A549 (cell line): ENCODE measurements around the gene SLC2A13. TPM values are rescaled to one million over a fixed set of nuclear protein-coding genes. Genes with fewer than 3 reads are reported as not detected.
A peak's percentile ranks its signal among the peaks of the same experiment; 100 is the strongest.

Source experiments
- ATAC-seq, 2 experiments: fragments of 200-7000 bp in 1 of 2; fragments of >200 bp in 1 of 2; cut with Nextera tagmentation in 1 of 2; cut with Tn5 transposase in 1 of 2; 3 replicates each; pipeline versions ENCODE4 v1.8.0 to v1.9.1; 2018 to 2020; ENCODE audit warnings: mild to moderate bottlenecking in 1 of 2, moderate library complexity in 1 of 2
- CTCF ChIA-PET: fragments of 300-600 bp; sonication (Branson Sonifier 250); formaldehyde crosslinking; extraction: SDS; loops from one replicate; lab custom pipeline; 2021; ENCODE audit warnings: antibody characterized with exemption, inconsistent platforms; lab: Yijun Ruan, JAX
- POLR2A ChIA-PET: fragments of 350-600 bp; formaldehyde crosslinking; extraction: SDS; loops from one replicate; lab custom pipeline; 2021; ENCODE audit warnings: antibody characterized with exemption, inconsistent platforms; lab: Yijun Ruan, JAX
- DNase-seq, 2 experiments: peaks; one replicate each; pipeline versions ENCODE4 v3.0.0 to v3.0.0-alpha.2; 2011 to 2016; ENCODE audit warnings: low read depth in 1 of 2, low spot score in 1 of 2
- FAIRE-seq: peaks from 2 replicates; lab custom pipeline; 2011; peaks lifted over from hg19 to GRCh38; lab: Jason Lieb, UNC
- H3K27ac ChIP-seq, 2 experiments: fragments of >200 bp; sonication (Bioruptor Twin); formaldehyde crosslinking; 3 replicates each; pipeline ENCODE4 v1.5.1; 2016 to 2017
- H3K4me1 ChIP-seq: fragments of >200 bp; sonication (Bioruptor Twin); formaldehyde crosslinking; 3 replicates; pipeline ENCODE4 v1.6.1; 2016
- H3K4me2 ChIP-seq: fragments of >200 bp; sonication (Bioruptor Twin); formaldehyde crosslinking; 3 replicates; pipeline ENCODE4 v1.6.1; 2016
- H3K4me3 ChIP-seq: fragments of >200 bp; sonication (Bioruptor Twin); formaldehyde crosslinking; 3 replicates; pipeline ENCODE4 v1.5.1; 2016
- H3K9me3 ChIP-seq: fragments of >200 bp; sonication (Bioruptor Twin); formaldehyde crosslinking; 3 replicates; pipeline ENCODE4 v1.6.1; 2016
- BHLHE40 ChIP-seq: IDR thresholded peaks from 2 replicates; pipeline ENCODE4 v1.6.1; 2012; ENCODE audit warnings: low read depth, low read length, inconsistent platforms
- CBX8 ChIP-seq: fragments of 200-600 bp; sonication (generic); IDR thresholded peaks from 2 replicates; pipeline ENCODE4 v1.6.1; 2016
- CEBPB ChIP-seq, 2 experiments: fragments of >200 bp in 1 of 2; sonication (Bioruptor Twin) in 1 of 2; formaldehyde crosslinking in 1 of 2; IDR thresholded peaks; 2 replicates each; pipeline ENCODE4 v1.6.1; 2012 to 2016
- FOSB ChIP-seq: fragments of 250-450 bp; sonication (Bioruptor Pico); IDR thresholded peaks from 2 replicates; pipeline ENCODE4 v1.5.0; 2020; ENCODE audit warnings: mild to moderate bottlenecking, moderate library complexity
- GATA3 ChIP-seq: IDR thresholded peaks from 2 replicates; pipeline ENCODE4 v1.6.1; 2012; ENCODE audit warnings: borderline replicate concordance
- HOXA7 ChIP-seq: fragments of 250-450 bp; sonication (Bioruptor Pico); IDR thresholded peaks from 2 replicates; pipeline ENCODE4 v1.5.0; 2020; ENCODE audit warnings: mild to moderate bottlenecking, moderate library complexity
- HOXB13 ChIP-seq: fragments of 250-450 bp; sonication (Bioruptor Pico); IDR thresholded peaks from 2 replicates; pipeline ENCODE4 v1.5.0; 2020; ENCODE audit warnings: low read depth, mild to moderate bottlenecking, moderate library complexity
- JUN ChIP-seq, 2 experiments: fragments of >200 bp; sonication (Bioruptor Twin); formaldehyde crosslinking; IDR thresholded peaks; 2 replicates in 1 of 2; 3 replicates in 1 of 2; pipeline ENCODE4 v1.6.1; 2016 to 2017
- NFE2L2 ChIP-seq: fragments of 150-350 bp; conservative IDR thresholded peaks from 2 replicates; pipeline ENCODE4 v1.6.1; 2014; ENCODE audit warnings: low read length
- NR3C1 ChIP-seq: fragments of >200 bp; sonication (Bioruptor Twin); formaldehyde crosslinking; IDR thresholded peaks from 3 replicates; pipeline ENCODE4 v1.6.1; 2017
- POLR2A ChIP-seq: IDR thresholded peaks from 2 replicates; pipeline ENCODE4 v1.6.1; 2012; ENCODE audit warnings: mild to moderate bottlenecking, low read length
- RFX5 ChIP-seq: fragments of 450-650 bp; IDR thresholded peaks from 2 replicates; pipeline ENCODE4 v1.7.1; 2014; ENCODE audit warnings: antibody characterized with exemption, mild to moderate bottlenecking, moderate library complexity
- RNF2 ChIP-seq: fragments of 200-600 bp; sonication (generic); IDR thresholded peaks from 2 replicates; pipeline ENCODE4 v1.6.1; 2016; ENCODE audit warnings: low read depth, mild to moderate bottlenecking, antibody characterized with exemption, moderate library complexity, borderline replicate concordance
- SREBF2 ChIP-seq: fragments of 450-650 bp; IDR thresholded peaks from 2 replicates; pipeline ENCODE4 v1.6.1; 2014; ENCODE audit warnings: mild to moderate bottlenecking, moderate library complexity
- TFCP2L1 ChIP-seq: fragments of 250-450 bp; sonication (Bioruptor Pico); IDR thresholded peaks from 2 replicates; pipeline ENCODE4 v1.5.0; 2021; ENCODE audit warnings: mild to moderate bottlenecking
- TP53 ChIP-seq: fragments of 250-450 bp; sonication (Bioruptor Pico); IDR thresholded peaks from 2 replicates; pipeline ENCODE4 v1.5.0; 2021; ENCODE audit warnings: mild to moderate bottlenecking, moderate library complexity
- ZNF302 ChIP-seq: fragments of 250-450 bp; sonication (Bioruptor Pico); IDR thresholded peaks from 2 replicates; pipeline ENCODE4 v1.9.0; 2021; ENCODE audit warnings: inconsistent platforms, mild to moderate bottlenecking, moderate library complexity
- WGBS: methylation state at CpG from one replicate; pipeline ENCODE4 v1.1.6; 2017; ENCODE audit errors: missing lambda C conversion rate; 5-methylcytosine and 5-hydroxymethylcytosine counted together
- polyA plus RNA-seq, 4 experiments: library from polyadenylated mRNA; depleted of rRNA in 3 of 4; stranded (reverse); fragments of >200 nt; fragmentation: RNase III in 1 of 4; extraction: RNeasy Plus Mini Kit Qiagen cat#74134 plus additional on column Dnase treatment in 1 of 4; gene quantifications; 2 replicates in 3 of 4; 3 replicates in 1 of 4; pipeline ENCODE4 v1.2.3, GENCODE V29; 2011 to 2017
- TF ChIP-seq, protein P1 (sequence below): IDR thresholded peaks from 2 replicates; pipeline ENCODE4 v1.6.1; 2012
- TF ChIP-seq, protein P2 (sequence below): fragments of >200 bp; sonication (Bioruptor Twin); formaldehyde crosslinking; IDR thresholded peaks from 2 replicates; pipeline ENCODE4 v1.6.1; 2016
- TF ChIP-seq, protein P3 (sequence below): IDR thresholded peaks from 2 replicates; pipeline ENCODE4 v1.6.1; 2012; ENCODE audit warnings: low read depth, borderline replicate concordance
- TF ChIP-seq, protein P4 (sequence below): fragments of 250-450 bp; sonication (Bioruptor Pico); IDR thresholded peaks from 2 replicates; pipeline ENCODE4 v1.5.0; 2021; ENCODE audit warnings: mild to moderate bottlenecking, moderate library complexity, borderline replicate concordance
- TF ChIP-seq, protein P5 (sequence below): fragments of 200-600 bp; sonication (generic); IDR thresholded peaks from 2 replicates; pipeline ENCODE4 v1.6.1; 2016; ENCODE audit warnings: antibody characterized with exemption, mild to moderate bottlenecking, moderate library complexity

The SLC2A13 gene
- polyA plus RNA-seq, 2 of the 4 experiments (the other 2 are of a cell fraction), result 4.5 to 8.2 TPM

DNA sequence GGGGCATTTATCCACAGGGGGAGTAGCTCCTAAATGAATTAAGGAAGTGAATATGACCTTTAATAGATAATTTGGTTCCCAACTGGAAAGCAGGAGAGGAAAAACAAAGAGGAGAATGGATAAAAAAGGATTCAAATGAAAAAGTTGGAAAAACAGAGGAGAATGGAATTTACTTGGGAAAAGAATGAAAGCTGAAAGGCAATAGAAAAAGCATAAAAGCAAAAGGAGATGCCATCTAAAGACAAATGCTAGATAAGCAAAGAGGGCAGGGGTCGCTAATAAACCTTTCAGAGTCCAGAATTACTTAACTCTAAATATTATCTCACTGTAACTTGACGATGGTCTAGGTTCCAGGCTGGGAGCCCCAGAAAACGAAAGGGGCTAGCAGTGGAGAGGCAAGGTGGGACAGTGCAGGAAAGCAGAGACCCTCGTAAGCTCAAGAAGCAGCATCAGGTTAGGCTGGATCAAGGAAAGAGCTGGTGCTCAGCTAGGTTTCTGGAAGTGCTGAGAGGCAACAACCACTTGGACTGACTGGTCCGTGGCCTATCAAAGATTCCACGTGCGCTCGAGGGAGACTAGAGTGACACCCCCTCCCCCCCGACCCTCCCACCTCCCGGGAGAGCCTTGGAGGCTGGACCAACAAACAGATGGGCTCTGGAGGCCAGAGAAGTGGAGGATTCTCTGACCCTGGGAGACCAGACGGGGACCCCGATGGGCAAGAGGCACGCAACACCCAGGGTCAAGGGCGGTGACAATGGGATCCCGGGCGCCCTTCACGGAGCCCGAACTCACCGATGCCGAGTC is 1.2 kb downstream of the SLC2A13 start:
- peaks cover 7% of the 10 kb centered on the region; the same call in 2 of the 3 replicates for H3K4me1 ChIP-seq
- DNase-seq (peak; percentile 14 to 41), FAIRE-seq (no peak), ATAC-seq (peak in 1 of 2 experiments; percentile 3; a peak in 5 of 6 replicates)
- ChIA-PET POLR2A (no interaction called here), CTCF (interaction anchor here (1.3 to 6.6 kb wide), 2 partner anchors 13 to 95 kb away, joined by 5 to 66 read pairs; no protein-coding TSS in a partner anchor)
- H3K27ac ChIP-seq, result peak overlapping the region; percentile 75 to 89
- peak overlapping the region; percentile 82 for H3K4me2 ChIP-seq
- H3K4me3 ChIP-seq, result peak overlapping the region; percentile 78
- no peaks in the 10 kb centered on the region for H3K9me3 ChIP-seq
- WGBS, result 28% methylated on average over 9 of the region's 20 CpGs
- TF ChIP-seq RNF2, result no peak
- no peak for TF ChIP-seq TFCP2L1 (CRISPR knock-in tag)
- TF ChIP-seq HOXB13, result no peak
- no peak for TF ChIP-seq TP53
- TF ChIP-seq, protein P1, sequence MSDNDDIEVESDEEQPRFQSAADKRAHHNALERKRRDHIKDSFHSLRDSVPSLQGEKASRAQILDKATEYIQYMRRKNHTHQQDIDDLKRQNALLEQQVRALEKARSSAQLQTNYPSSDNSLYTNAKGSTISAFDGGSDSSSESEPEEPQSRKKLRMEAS, result peak; percentile 42; the same call in 1 of the 2 replicates
- no peak for TF ChIP-seq CBX8
- TF ChIP-seq CEBPB (IDR thresholded peaks at IDR 0.05), result no peak

DNA sequence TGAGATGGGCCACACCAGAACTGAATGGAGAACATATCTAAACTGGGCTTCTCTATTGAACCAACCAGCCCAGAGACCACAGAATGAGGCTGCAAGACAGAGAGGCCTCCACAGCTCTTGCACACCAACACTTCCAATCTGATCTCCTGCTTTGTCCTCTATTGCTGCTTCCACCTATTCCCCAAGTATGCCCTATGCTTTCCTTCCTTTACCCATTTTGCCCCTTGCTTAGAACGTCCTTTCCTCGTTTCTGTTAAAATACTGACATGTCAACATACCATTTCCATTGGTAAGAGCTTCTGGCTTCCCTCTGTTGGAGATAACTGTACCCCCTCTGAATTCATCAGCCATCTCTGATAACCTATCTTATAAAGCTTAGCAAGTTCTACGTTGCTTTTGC is 2.8 kb downstream of the SLC2A13 start:
- WGBS, result 82% methylated on average over 3 of the region's 3 CpGs
- no peak for FAIRE-seq
- CTCF ChIA-PET, result interaction anchor here (1.1 to 6.6 kb wide), 4 partner anchors 8 to 116 kb away, joined by 3 to 66 read pairs (median 4); no protein-coding TSS in a partner anchor

More for the DNA sequence above, 2.8 kb downstream of the SLC2A13 start:
- Histone ChIP-seq H3K4me3 (no peak overlapping the region), H3K27ac (no peak overlapping the region), H3K9me3 (no peaks in the 10 kb centered on the region), H3K4me2 (no peak overlapping the region), H3K4me1 (peaks cover 12% of the 10 kb centered on the region; the same call in 2 of the 3 replicates)
- POLR2A ChIA-PET, result no interaction called here
- DNase-seq (no peak), ATAC-seq (no peak)
- TF ChIP-seq CEBPB (IDR thresholded peaks at IDR 0.05), result no peak
- TF ChIP-seq POLR2A, result no peak
- no peak for TF ChIP-seq FOSB (CRISPR knock-in tag)
- TF ChIP-seq, protein P2, sequence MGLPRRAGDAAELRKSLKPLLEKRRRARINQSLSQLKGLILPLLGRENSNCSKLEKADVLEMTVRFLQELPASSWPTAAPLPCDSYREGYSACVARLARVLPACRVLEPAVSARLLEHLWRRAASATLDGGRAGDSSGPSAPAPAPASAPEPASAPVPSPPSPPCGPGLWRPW, result no peak
- TF ChIP-seq NR3C1, result no peak
- TF ChIP-seq, protein P1, result no peak
- TF ChIP-seq BHLHE40, result no peak
- TF ChIP-seq, protein P3, sequence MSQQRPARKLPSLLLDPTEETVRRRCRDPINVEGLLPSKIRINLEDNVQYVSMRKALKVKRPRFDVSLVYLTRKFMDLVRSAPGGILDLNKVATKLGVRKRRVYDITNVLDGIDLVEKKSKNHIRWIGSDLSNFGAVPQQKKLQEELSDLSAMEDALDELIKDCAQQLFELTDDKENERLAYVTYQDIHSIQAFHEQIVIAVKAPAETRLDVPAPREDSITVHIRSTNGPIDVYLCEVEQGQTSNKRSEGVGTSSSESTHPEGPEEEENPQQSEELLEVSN, result no peak
- TF ChIP-seq, protein P4, sequence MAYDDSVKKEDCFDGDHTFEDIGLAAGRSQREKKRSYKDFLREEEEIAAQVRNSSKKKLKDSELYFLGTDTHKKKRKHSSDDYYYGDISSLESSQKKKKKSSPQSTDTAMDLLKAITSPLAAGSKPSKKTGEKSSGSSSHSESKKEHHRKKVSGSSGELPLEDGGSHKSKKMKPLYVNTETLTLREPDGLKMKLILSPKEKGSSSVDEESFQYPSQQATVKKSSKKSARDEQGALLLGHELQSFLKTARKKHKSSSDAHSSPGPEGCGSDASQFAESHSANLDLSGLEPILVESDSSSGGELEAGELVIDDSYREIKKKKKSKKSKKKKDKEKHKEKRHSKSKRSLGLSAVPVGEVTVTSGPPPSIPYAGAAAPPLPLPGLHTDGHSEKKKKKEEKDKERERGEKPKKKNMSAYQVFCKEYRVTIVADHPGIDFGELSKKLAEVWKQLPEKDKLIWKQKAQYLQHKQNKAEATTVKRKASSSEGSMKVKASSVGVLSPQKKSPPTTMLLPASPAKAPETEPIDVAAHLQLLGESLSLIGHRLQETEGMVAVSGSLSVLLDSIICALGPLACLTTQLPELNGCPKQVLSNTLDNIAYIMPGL, result no peak
- TF ChIP-seq RFX5, result no peak
- TF ChIP-seq TFCP2L1 (CRISPR knock-in tag), result no peak
- TF ChIP-seq SREBF2, result no peak
- TF ChIP-seq JUN (IDR thresholded peaks at IDR 0.05), result no peak
- no peak for TF ChIP-seq HOXA7 (CRISPR knock-in tag)
- no peak for TF ChIP-seq HOXB13
- no peak for TF ChIP-seq ZNF302 (CRISPR knock-in tag)
- no peak for TF ChIP-seq NFE2L2
- no peak for TF ChIP-seq GATA3
- TF ChIP-seq, protein P5, sequence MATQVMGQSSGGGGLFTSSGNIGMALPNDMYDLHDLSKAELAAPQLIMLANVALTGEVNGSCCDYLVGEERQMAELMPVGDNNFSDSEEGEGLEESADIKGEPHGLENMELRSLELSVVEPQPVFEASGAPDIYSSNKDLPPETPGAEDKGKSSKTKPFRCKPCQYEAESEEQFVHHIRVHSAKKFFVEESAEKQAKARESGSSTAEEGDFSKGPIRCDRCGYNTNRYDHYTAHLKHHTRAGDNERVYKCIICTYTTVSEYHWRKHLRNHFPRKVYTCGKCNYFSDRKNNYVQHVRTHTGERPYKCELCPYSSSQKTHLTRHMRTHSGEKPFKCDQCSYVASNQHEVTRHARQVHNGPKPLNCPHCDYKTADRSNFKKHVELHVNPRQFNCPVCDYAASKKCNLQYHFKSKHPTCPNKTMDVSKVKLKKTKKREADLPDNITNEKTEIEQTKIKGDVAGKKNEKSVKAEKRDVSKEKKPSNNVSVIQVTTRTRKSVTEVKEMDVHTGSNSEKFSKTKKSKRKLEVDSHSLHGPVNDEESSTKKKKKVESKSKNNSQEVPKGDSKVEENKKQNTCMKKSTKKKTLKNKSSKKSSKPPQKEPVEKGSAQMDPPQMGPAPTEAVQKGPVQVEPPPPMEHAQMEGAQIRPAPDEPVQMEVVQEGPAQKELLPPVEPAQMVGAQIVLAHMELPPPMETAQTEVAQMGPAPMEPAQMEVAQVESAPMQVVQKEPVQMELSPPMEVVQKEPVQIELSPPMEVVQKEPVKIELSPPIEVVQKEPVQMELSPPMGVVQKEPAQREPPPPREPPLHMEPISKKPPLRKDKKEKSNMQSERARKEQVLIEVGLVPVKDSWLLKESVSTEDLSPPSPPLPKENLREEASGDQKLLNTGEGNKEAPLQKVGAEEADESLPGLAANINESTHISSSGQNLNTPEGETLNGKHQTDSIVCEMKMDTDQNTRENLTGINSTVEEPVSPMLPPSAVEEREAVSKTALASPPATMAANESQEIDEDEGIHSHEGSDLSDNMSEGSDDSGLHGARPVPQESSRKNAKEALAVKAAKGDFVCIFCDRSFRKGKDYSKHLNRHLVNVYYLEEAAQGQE, result no peak
